GM12878 (cell line): ENCODE measurements around the gene SOD2. TPM values are rescaled to one million over a fixed set of nuclear protein-coding genes. Genes with fewer than 3 reads are reported as not detected.
A peak's percentile ranks its signal among the peaks of the same experiment; 100 is the strongest.

Experiments used
- BACH1 ChIP-seq: fragments of 450-650 bp; IDR thresholded peaks from 2 replicates; pipeline ENCODE4 v1.6.1; 2017; ENCODE audit warnings: mild to moderate bottlenecking, borderline replicate concordance
- BCLAF1 ChIP-seq: fragments of 450-650 bp; IDR thresholded peaks from 2 replicates; pipeline ENCODE4 v1.6.1; 2017; ENCODE audit warnings: antibody characterized with exemption, mild to moderate bottlenecking, moderate library complexity
- BMI1 ChIP-seq: fragments of 450-650 bp; IDR thresholded peaks from 2 replicates; pipeline ENCODE4 v1.6.1; 2016; ENCODE audit warnings: mild to moderate bottlenecking, moderate library complexity, borderline replicate concordance
- CREM ChIP-seq: IDR thresholded peaks from 2 replicates; pipeline ENCODE4 v1.6.1; 2014; ENCODE audit warnings: antibody characterized with exemption, low read depth
- CTCF ChIP-seq, 3 experiments: IDR thresholded peaks in 2 of 3; conservative IDR thresholded peaks in 1 of 3; 2 replicates each; pipeline ENCODE4 v1.5.1; 2011; ENCODE audit warnings: low read depth in 3 of 3, low read length in 3 of 3, mild to moderate bottlenecking in 3 of 3, control low read depth in 2 of 3, moderate library complexity in 2 of 3, inconsistent platforms in 1 of 3, mixed read lengths in 1 of 3; ENCODE audit not compliant: control insufficient read depth in 2 of 3, insufficient read depth in 1 of 3; ENCODE audit errors: extremely low read depth in 1 of 3
- JUNB ChIP-seq: IDR thresholded peaks from 2 replicates; pipeline ENCODE4 v1.6.1; 2016; ENCODE audit warnings: antibody characterized with exemption, mild to moderate bottlenecking
- KAT2A ChIP-seq: conservative IDR thresholded peaks from 2 replicates; pipeline ENCODE4 v1.6.1; 2011; ENCODE audit warnings: low read depth, low read length; ENCODE audit not compliant: control insufficient read depth
- NR2F1 ChIP-seq: fragments of 450-650 bp; conservative IDR thresholded peaks from 2 replicates; pipeline ENCODE4 v1.6.1; 2017; ENCODE audit warnings: mild to moderate bottlenecking
- RAD21 ChIP-seq: IDR thresholded peaks from 2 replicates; pipeline ENCODE4 v1.6.1; 2011; ENCODE audit warnings: mild to moderate bottlenecking, low read depth, low read length, moderate library complexity; ENCODE audit not compliant: insufficient read depth
- RB1 ChIP-seq: fragments of 450-650 bp; formaldehyde crosslinking; IDR thresholded peaks from 2 replicates; pipeline ENCODE4 v1.6.1; 2017; ENCODE audit warnings: mild to moderate bottlenecking, borderline replicate concordance
- RELB ChIP-seq: fragments of 450-650 bp; IDR thresholded peaks from 2 replicates; pipeline ENCODE4 v1.6.1; 2017; ENCODE audit warnings: low read depth, mild to moderate bottlenecking, moderate library complexity
- SREBF2 ChIP-seq: IDR thresholded peaks from 2 replicates; pipeline ENCODE4 v1.6.1; 2012; ENCODE audit warnings: mild to moderate bottlenecking, low read length
- TAF1 ChIP-seq: IDR thresholded peaks from 2 replicates; pipeline ENCODE4 v1.6.1; 2011; ENCODE audit warnings: mild to moderate bottlenecking, low read depth, low read length, borderline replicate concordance
- ZBTB4 ChIP-seq: fragments of 450-650 bp; formaldehyde crosslinking; IDR thresholded peaks from 2 replicates; pipeline ENCODE4 v1.4.0; 2022; ENCODE audit warnings: mild to moderate bottlenecking, moderate library complexity
- polyA plus RNA-seq, 11 experiments: library from polyadenylated mRNA; depleted of rRNA in 4 of 11; unstranded in 6 of 11; stranded (reverse) in 5 of 11; fragments of >200 nt; fragmentation: Nextera tagmentation in 4 of 11; fragmentation: Illumina TruSeq in 1 of 11; extraction: Ambion mirVana in 4 of 11; extraction: Trizol in 1 of 11; gene quantifications; 1 replicate in 1 of 11; 2 replicates in 10 of 11; pipeline versions ENCODE4 v1.2.1 to v1.2.3, GENCODE V29; 2011 to 2016; ENCODE audit warnings: inconsistent platforms in 2 of 11, missing spikeins in 2 of 11, low read depth in 1 of 11
- total RNA-seq, 4 experiments: library from RNA; depleted of rRNA in 3 of 4; stranded (reverse); fragments of >200 nt in 3 of 4; fragmentation: Illumina TruSeq in 1 of 4; extraction: Trizol in 1 of 4; gene quantifications; 2 replicates each; pipeline versions ENCODE4 v1.2.1 to v1.2.3, GENCODE V29; 2013 to 2021
- TF ChIP-seq, protein P1 (sequence below): fragments of 450-650 bp; IDR thresholded peaks from 2 replicates; pipeline ENCODE4 v1.6.1; 2017; ENCODE audit warnings: mild to moderate bottlenecking, low read depth, inconsistent platforms; ENCODE audit not compliant: poor library complexity, severe bottlenecking

The SOD2 gene
- total and polyA plus RNA-seq, 10 of the 15 experiments (the other 5 are each of a cell fraction or from before 2014, with no cell fraction given), result 12.1 to 55.8 (median 39.1) TPM

- TF ChIP-seq BCLAF1, result peak; percentile 95
- TF ChIP-seq SREBF2, result no peak
- TF ChIP-seq RB1, result peak; percentile 60; the same call in 1 of the 2 replicates
- no peak for TF ChIP-seq RAD21
- TF ChIP-seq CREM, result no peak
- peak; percentile 63; the same call in 1 of the 2 replicates for TF ChIP-seq TAF1
- peak in 1 of 3 experiments; percentile 5; a peak in 1 of 6 replicates for TF ChIP-seq CTCF (IDR thresholded peaks at IDR 0.05 in 2 of 3, conservative IDR thresholded peaks at IDR 0.05 in 1 of 3; ENCODE audit: control insufficient read depth in 2 of 3, extremely low read depth in 1 of 3, insufficient read depth in 1 of 3, low read depth in 3 of 3, low read length in 3 of 3)
- peak; percentile 63; the same call in 1 of the 2 replicates for TF ChIP-seq BACH1
- TF ChIP-seq BMI1, result no peak
- peak; percentile 93 for TF ChIP-seq NR2F1
- TF ChIP-seq ZBTB4, result 0 out of 2 replicates have a peak, but pooled peaks have one; percentile 19
- TF ChIP-seq RELB, result no peak
- TF ChIP-seq JUNB, result no peak
- no peak for TF ChIP-seq KAT2A
- TF ChIP-seq, protein P1, sequence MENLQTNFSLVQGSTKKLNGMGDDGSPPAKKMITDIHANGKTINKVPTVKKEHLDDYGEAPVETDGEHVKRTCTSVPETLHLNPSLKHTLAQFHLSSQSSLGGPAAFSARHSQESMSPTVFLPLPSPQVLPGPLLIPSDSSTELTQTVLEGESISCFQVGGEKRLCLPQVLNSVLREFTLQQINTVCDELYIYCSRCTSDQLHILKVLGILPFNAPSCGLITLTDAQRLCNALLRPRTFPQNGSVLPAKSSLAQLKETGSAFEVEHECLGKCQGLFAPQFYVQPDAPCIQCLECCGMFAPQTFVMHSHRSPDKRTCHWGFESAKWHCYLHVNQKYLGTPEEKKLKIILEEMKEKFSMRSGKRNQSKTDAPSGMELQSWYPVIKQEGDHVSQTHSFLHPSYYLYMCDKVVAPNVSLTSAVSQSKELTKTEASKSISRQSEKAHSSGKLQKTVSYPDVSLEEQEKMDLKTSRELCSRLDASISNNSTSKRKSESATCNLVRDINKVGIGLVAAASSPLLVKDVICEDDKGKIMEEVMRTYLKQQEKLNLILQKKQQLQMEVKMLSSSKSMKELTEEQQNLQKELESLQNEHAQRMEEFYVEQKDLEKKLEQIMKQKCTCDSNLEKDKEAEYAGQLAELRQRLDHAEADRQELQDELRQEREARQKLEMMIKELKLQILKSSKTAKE, result no peak
Measured at GRCh38 chr6:159693128-159693893, at the start of gene SOD2 (continued).
